ENCODE measurements around the gene RABL3. TPM values are rescaled to one million over a fixed set of nuclear protein-coding genes. Genes with fewer than 3 reads are reported as not detected.

RABL3 gene
- total and polyA plus RNA-seq, 12 donors: 2.8 to 33.9 (median 20.4) TPM

- Histone ChIP-seq H3K27me3 (no peaks in the 10 kb centered on the region), H3K4me3 (no peak overlapping the region), H3K36me3 (no peaks in the 10 kb centered on the region), H3K27ac (no peak overlapping the region), H3K9me3 (no peaks in the 10 kb centered on the region), H3K4me1 (no peaks in the 10 kb centered on the region)
- no peak for DNase-seq
- intact Hi-C loops (cut with DNase I): no loop called here
- no peak for ATAC-seq
- TF ChIP-seq, protein P1, sequence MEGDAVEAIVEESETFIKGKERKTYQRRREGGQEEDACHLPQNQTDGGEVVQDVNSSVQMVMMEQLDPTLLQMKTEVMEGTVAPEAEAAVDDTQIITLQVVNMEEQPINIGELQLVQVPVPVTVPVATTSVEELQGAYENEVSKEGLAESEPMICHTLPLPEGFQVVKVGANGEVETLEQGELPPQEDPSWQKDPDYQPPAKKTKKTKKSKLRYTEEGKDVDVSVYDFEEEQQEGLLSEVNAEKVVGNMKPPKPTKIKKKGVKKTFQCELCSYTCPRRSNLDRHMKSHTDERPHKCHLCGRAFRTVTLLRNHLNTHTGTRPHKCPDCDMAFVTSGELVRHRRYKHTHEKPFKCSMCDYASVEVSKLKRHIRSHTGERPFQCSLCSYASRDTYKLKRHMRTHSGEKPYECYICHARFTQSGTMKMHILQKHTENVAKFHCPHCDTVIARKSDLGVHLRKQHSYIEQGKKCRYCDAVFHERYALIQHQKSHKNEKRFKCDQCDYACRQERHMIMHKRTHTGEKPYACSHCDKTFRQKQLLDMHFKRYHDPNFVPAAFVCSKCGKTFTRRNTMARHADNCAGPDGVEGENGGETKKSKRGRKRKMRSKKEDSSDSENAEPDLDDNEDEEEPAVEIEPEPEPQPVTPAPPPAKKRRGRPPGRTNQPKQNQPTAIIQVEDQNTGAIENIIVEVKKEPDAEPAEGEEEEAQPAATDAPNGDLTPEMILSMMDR (IDR thresholded peaks at IDR 0.05): no peak
These were observed 77.4 kb downstream of the RABL3 start for GRCh38 chr3:120664926-120665325.

- Histone ChIP-seq H3K27me3 (no peaks in the 10 kb centered on the region), H3K36me3 (no peaks in the 10 kb centered on the region), H3K4me3 (no peak overlapping the region), H3K9me3 (no peaks in the 10 kb centered on the region), H3K27ac (no peak overlapping the region), H3K4me1 (no peaks in the 10 kb centered on the region)
- WGBS, 2 donors: 48 to 60% methylated on average over 5 of the region's 5 CpGs
- DNase-seq: no peak
- TF ChIP-seq, protein P1 (IDR thresholded peaks at IDR 0.05): no peak
- ATAC-seq: no peak
- intact Hi-C loops (cut with DNase I): no loop called here
These were observed 80.4 kb downstream of the RABL3 start for GRCh38 chr3:120661945-120662344.

GRCh38 chr3:120661106-120661905, 81.0 kb downstream of the RABL3 start:
- Histone ChIP-seq H3K4me3 (no peak overlapping the region), H3K9me3 (no peaks in the 10 kb centered on the region)
- 16 to 35% methylated on average over 2 of the region's 2 CpGs for WGBS, 2 donors

GRCh38 chr3:120659834-120660233, 82.5 kb downstream of the RABL3 start:
- no peaks in the 10 kb centered on the region for H3K4me1 ChIP-seq
- no peaks in the 10 kb centered on the region for H3K27me3 ChIP-seq
- TF ChIP-seq, protein P1 (IDR thresholded peaks at IDR 0.05): no peak
- H3K9me3 ChIP-seq: no peaks in the 10 kb centered on the region
- no peak for ATAC-seq
- DNase-seq: no peak
- intact Hi-C loops (cut with DNase I): no loop called here
- H3K4me3 ChIP-seq: no peak overlapping the region
- H3K36me3 ChIP-seq: no peaks in the 10 kb centered on the region
- H3K27ac ChIP-seq: no peak overlapping the region
- WGBS, 2 donors: 85 to 88% methylated on average over 2 of the region's 2 CpGs

More at GRCh38 chr3:120661106-120661905, 81.0 kb downstream of the RABL3 start:
- TF ChIP-seq, protein P1 (IDR thresholded peaks at IDR 0.05): no peak
- Histone ChIP-seq H3K27ac (no peak overlapping the region), H3K4me1 (no peaks in the 10 kb centered on the region), H3K27me3 (no peaks in the 10 kb centered on the region), H3K36me3 (no peaks in the 10 kb centered on the region)
- no peak for ATAC-seq
- DNase-seq: no peak
- intact Hi-C loops (cut with DNase I): no loop called here
